HG03108 (cell line): ENCODE measurements around the gene TLK1.
"Not testable (repeated sequence)": the region's sequence is repeated elsewhere in the genome, so short reads cannot be mapped to it uniquely, and the experiment has no call there.

ENCODE experiments used
- ATAC-seq: cut with Tn5 transposase; IDR thresholded peaks from one replicate; pipeline ENCODE4 v1.9.1; 2021; ENCODE audit warnings: moderate library complexity; ENCODE audit not compliant: unreplicated experiment

The TLK1 gene

GRCh38 chr2:171146633-171147032, 14.1 kb downstream of the TLK1 start:
- no peak for ATAC-seq

GRCh38 chr2:171146071-171146470, 14.6 kb downstream of the TLK1 start:
- ATAC-seq = no peak

- ATAC-seq = no peak
Observed at GRCh38 chr2:171143670-171144062, 17.0 kb downstream of the TLK1 start.

- no peak for ATAC-seq
Observed at GRCh38 chr2:171142398-171142797, 18.3 kb downstream of the TLK1 start.

DNA sequence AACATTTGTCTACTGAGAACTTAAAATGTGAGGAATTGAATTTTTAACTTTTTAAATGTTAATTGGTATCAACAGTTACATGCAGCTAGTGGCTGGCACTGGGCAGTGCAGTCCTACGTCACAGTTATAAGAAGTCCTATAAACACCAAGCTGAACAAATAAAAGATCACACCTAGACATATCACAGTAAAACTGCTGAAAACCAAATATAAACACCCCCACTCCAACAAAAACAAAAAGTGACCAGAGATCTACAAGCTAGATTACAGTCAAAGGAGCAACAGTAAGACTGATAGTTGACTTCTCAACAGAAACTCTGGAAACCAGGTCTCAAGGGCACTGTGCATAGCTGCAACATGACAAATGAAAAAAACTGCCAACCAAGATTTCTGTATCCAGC, 19.4 kb downstream of the TLK1 start:
- no peak for ATAC-seq

DNA sequence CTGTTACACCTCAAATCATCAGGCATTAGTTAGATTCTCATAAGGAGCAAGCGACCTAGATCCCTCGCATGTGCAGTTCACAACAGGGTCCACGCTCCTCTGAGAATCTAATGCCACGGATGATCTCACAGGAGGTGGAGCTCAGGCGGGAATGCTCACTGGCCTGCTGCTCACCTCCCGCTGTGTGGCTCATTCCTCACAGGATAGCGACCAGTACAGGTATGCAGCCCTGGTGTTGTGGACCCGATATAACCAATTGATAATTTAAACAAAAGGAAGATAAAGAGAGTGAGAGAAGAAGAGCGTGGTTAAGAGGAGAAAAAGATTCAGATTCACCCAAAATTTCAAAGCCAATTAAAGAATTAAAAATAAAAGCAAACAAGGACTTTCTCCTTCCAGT, 20.8 kb downstream of the TLK1 start:
- ATAC-seq = no peak

- no peak for ATAC-seq
Observed at GRCh38 chr2:171136024-171136423, 24.7 kb downstream of the TLK1 start.

- ATAC-seq = no peak
Observed at GRCh38 chr2:171134624-171135230, 26.0 kb downstream of the TLK1 start.

DNA sequence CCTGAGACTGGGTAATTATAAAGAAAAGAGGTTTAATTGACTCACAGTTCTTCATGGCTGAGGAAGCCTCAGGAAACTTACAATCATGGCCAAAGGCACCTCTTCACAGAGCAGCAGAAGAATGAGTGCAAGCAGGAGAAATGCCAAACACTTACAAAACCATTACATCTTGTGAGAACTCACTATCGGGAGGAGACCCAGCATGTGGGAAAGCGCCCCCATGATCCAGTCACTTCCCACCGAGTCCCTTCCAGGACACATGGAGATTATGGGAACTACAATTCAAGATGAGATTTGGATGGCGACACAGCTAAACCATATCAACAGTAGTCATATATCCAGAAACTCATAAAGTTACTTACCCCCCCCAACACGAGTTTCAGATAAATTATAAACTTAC, 28.6 kb downstream of the TLK1 start:
- no peak for ATAC-seq

DNA sequence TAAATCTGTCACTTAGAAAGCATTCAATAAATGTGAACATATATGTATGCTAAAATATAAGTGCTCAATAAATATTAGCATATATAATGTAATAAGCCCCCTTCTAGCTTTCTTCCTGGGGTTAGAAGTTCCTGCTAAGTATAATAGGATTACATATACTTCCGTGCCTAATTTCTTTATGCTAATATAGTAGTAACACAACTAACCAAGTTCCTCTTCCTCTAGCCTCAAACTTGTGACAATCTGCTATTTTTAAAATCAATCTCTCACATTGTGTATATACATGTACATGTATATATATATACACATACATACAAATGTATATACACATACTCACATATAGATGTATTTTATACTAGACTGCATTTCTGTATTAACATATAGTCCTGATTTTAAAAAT, 32.2 kb downstream of the TLK1 start:
- no peak for ATAC-seq

- ATAC-seq = no peak
Observed at GRCh38 chr2:171124541-171124940, 36.2 kb downstream of the TLK1 start.

DNA sequence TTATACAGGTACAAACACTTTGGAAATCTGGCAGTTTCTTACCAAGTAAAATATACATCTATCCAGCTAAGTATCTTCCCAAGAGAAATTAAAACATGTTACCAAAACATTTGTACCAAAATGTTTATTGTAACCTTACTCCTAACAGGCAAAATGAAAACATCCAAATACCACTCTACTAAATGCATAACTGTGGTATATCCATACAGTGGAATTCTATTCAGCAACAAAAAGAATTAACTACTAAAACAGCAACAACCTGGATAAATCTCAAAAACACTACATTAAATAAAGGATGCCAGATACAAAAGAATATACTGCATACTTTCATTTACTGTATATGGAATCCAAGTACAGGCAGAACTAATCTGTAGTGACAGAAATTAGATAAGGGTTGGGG, 51.1 kb downstream of the TLK1 start:
- no peak for ATAC-seq

GRCh38 chr2:171109020-171109419, 51.7 kb downstream of the TLK1 start:
- no peak for ATAC-seq

GRCh38 chr2:171107803-171108202, 52.9 kb downstream of the TLK1 start:
- no peak for ATAC-seq

GRCh38 chr2:171104379-171104778, 56.3 kb downstream of the TLK1 start:
- ATAC-seq = no peak

DNA sequence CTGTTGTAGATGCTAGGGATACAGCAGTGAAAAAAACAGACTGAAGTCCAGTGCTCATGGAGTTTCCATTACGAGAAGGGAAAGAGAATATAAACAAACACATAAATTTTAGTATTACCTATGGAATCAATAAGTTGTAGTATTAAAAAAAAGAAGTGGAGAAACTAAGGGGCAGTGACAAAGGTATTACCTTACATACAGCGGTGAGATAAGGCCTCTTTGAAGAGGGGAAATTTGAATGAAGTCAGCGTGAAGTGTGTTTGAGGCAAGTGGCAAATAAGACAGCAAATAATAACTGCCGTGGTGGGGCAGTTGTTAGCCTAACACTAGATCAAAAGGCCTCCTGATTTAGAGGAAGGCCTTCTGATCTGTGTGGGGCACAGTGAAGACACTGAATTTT, 57.9 kb downstream of the TLK1 start:
- ATAC-seq = no peak

- ATAC-seq = no peak
Observed at GRCh38 chr2:171100370-171100769, 60.3 kb downstream of the TLK1 start.

- no peak for ATAC-seq
Observed at GRCh38 chr2:171098607-171099006, 62.1 kb downstream of the TLK1 start.

DNA sequence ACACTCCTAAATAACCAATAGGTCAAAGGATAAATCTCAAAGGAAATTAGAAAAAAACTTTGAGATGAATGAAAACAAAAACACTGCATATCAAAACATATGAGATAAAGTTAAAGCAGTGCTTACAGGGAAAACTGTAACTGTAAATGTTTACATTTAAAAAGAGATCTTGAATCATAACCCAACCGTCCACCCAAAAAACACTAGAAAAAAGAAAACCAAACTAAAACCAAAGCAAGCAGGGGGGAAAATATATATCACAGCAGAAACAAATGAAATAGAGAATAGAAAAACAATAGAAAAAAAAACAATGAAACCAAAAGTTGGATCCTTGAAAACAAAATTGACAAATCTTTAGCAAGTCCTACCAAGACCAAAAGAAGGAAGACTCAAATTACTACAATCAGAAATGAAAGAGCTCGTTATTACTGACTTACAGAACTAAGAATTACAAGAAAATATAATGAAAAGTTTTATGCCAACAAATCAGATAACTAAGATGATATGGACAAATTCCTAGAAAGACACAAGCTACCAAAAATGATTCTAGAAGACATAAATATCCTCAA, 65.6 kb downstream of the TLK1 start:
- no peak for ATAC-seq

DNA sequence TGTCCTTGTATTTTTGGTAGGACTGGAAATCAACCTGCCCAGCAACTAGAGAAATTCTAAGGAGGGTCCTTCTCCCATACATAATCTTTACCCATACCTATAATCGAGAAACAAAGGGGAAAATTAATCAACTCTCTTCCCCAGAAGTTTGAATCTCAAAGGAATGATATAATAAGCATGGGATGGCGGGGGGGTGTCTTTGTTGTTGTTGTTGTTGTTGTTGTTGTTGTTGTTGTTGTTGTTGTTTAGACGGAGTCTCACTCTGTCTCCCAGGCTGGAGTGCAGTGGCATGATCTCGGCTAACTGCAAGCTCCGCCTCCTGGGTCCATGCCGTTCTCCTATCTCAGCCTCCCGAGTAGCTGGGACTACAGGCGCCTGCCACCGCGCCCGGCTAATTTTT, 69.2 kb downstream of the TLK1 start:
- ATAC-seq = not testable (repeated sequence)

DNA sequence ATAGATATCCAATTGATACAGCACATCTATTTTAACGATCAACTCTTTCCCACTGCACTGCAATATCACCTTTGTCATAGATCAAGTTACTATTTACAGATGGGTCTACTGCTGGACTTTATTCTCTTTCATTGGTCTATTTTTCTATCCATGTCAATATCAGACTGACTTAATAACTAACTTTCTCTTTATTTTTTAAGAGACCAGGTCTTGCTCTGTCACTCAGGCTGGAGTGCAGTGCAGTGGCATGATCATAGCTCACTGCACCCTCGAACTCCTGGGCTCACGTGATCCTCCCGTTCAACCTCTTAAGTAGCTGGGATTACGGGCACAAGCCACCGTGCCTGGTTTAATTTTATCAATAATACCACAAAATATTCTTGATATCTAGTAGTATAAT, 71.2 kb downstream of the TLK1 start:
- ATAC-seq = no peak

GRCh38 chr2:171088057-171088834, 72.4 kb downstream of the TLK1 start:
- ATAC-seq = no peak
